ENCODE results near the gene CD99L2. TPM values are rescaled to one million over a fixed set of nuclear protein-coding genes. Genes with fewer than 3 reads are reported as not detected.

The CD99L2 gene
- total RNA-seq, 4 donors from 2014 or later = 51.3 to 92.7 (median 58.7) TPM

DNA sequence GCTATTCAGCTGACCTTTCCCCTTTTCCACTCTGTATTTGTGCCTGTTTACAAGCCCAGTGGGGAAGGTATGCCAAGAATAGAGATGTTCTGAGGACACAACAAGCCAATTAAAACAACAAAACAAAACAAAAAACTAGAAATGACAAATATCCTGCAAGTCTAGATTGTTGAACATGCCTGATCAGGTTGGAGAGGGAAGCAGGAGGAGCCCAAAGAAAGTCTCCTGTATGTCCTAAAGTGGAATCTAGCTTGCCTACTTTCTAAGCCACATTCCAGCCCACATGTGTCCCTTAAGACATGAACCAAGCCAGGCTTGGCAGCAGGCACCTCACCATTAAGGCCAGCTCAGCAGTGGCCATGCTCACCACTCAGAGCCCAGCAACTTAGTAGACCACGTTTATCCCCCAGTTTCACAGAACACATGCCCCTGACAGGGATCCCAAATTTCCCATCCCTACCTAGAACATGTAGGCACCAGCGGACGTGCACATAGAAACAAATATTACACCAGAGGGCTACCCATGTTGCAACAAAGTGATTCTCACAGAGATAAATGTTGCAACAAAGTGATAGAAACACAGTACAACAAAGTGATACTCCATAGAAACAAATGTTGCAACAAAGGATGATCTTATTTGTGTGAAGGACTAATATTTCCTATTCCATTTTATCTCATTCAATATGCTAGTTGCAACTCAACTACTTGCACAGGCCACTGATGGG lies 48.3 kb downstream of the CD99L2 start:
- DNase-seq = no peak
- Histone ChIP-seq H3K9me3 (no peaks in the 10 kb centered on the region), H3K27me3 (no peaks in the 10 kb centered on the region), H3K27ac (no peak overlapping the region), H3K36me3 (no peaks in the 10 kb centered on the region), H3K4me1 (no peaks in the 10 kb centered on the region), H3K4me3 (no peak overlapping the region)
- TF ChIP-seq, protein P1, sequence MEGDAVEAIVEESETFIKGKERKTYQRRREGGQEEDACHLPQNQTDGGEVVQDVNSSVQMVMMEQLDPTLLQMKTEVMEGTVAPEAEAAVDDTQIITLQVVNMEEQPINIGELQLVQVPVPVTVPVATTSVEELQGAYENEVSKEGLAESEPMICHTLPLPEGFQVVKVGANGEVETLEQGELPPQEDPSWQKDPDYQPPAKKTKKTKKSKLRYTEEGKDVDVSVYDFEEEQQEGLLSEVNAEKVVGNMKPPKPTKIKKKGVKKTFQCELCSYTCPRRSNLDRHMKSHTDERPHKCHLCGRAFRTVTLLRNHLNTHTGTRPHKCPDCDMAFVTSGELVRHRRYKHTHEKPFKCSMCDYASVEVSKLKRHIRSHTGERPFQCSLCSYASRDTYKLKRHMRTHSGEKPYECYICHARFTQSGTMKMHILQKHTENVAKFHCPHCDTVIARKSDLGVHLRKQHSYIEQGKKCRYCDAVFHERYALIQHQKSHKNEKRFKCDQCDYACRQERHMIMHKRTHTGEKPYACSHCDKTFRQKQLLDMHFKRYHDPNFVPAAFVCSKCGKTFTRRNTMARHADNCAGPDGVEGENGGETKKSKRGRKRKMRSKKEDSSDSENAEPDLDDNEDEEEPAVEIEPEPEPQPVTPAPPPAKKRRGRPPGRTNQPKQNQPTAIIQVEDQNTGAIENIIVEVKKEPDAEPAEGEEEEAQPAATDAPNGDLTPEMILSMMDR (IDR thresholded peaks at IDR 0.05) = no peak
- no peak for TF ChIP-seq POLR2A (IDR thresholded peaks at IDR 0.05)
- intact Hi-C loops (cut with DNase I; ENCODE audit: low total_unique reads) = no loop called here

DNA sequence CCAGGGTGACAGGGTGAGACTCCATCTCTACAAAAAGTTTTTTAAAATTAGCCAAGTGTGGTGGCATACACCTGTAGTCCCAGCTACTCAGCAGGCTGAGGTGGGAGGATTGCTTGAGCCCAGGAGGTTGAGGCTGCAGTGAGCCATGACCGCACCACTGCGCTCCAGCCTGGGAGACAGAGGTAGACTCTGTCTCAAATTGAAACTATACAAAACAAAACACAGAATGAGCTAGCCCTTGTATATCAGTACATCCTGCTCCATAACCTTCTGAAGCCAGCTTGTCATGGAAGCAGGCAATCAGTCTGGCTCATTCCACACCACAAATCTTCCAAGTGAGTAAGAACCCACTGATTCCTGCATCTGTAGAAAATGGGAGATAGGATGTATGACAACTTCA lies 49.0 kb downstream of the CD99L2 start:
- intact Hi-C loops (cut with DNase I; ENCODE audit: low total_unique reads) = no loop called here
- H3K9me3 ChIP-seq = no peaks in the 10 kb centered on the region
- no peaks in the 10 kb centered on the region for H3K4me1 ChIP-seq
- no peaks in the 10 kb centered on the region for H3K27me3 ChIP-seq
- H3K36me3 ChIP-seq = no peaks in the 10 kb centered on the region
- H3K4me3 ChIP-seq = no peak overlapping the region
- no peak for DNase-seq
- TF ChIP-seq POLR2A (IDR thresholded peaks at IDR 0.05) = no peak
- TF ChIP-seq, protein P1 (IDR thresholded peaks at IDR 0.05) = no peak
- H3K27ac ChIP-seq = no peak overlapping the region

DNA sequence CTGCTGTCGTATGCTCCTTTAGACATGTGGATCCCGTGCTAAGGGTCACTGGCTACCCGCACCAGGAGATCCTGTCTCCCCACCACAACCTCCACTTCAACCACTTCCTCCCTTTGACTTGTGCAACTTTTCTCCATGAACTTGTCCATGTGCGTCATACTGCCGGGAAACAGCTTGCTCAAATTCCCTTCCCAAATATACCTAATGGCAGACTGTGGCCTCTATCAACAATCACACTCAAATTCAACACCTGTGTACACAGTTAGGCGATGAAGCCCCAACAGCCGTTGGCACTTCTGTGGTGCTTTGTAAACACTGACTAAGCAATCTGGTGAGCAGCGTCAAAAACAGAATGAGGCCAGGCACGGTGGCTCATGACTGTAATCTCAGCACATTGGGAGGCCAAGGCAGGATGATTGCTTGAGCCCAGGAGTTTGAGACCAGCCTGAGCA lies 49.5 kb downstream of the CD99L2 start:
- TF ChIP-seq POLR2A (IDR thresholded peaks at IDR 0.05) = no peak
- TF ChIP-seq, protein P1 (IDR thresholded peaks at IDR 0.05) = no peak
- H3K9me3 ChIP-seq = no peaks in the 10 kb centered on the region
- H3K27me3 ChIP-seq = no peaks in the 10 kb centered on the region
- intact Hi-C loops (cut with DNase I; ENCODE audit: low total_unique reads) = no loop called here
- no peak overlapping the region for H3K27ac ChIP-seq
- H3K4me1 ChIP-seq = no peaks in the 10 kb centered on the region
- DNase-seq = no peak
- H3K4me3 ChIP-seq = no peak overlapping the region
- H3K36me3 ChIP-seq = no peaks in the 10 kb centered on the region

DNA sequence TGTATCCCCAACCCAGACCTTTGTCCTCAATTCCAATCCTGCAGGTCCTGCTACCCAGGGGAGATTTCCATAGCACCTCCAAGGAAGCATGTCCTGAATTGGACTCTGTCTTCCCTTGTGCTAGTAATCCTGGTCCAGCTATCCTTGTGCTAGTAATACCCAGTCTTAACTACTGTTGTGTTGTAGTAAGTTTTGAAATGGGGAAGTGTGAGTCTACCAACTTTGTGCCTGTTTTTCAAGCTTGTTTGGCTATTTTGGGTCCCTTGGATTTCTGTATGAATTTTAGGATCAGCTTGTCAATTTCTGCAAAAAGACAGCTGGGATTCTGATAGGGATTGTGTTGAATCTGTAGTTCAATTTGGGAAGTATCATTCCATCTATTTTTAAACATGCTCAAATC lies 51.4 kb downstream of the CD99L2 start:
- Histone ChIP-seq H3K4me1 (no peaks in the 10 kb centered on the region), H3K9me3 (no peaks in the 10 kb centered on the region), H3K36me3 (no peaks in the 10 kb centered on the region), H3K4me3 (no peak overlapping the region), H3K27ac (no peak overlapping the region), H3K27me3 (no peaks in the 10 kb centered on the region)
- intact Hi-C loops (cut with DNase I; ENCODE audit: low total_unique reads) = no loop called here
- no peak for TF ChIP-seq POLR2A (IDR thresholded peaks at IDR 0.05)
- TF ChIP-seq, protein P1 (IDR thresholded peaks at IDR 0.05) = no peak
- no peak for DNase-seq

DNA sequence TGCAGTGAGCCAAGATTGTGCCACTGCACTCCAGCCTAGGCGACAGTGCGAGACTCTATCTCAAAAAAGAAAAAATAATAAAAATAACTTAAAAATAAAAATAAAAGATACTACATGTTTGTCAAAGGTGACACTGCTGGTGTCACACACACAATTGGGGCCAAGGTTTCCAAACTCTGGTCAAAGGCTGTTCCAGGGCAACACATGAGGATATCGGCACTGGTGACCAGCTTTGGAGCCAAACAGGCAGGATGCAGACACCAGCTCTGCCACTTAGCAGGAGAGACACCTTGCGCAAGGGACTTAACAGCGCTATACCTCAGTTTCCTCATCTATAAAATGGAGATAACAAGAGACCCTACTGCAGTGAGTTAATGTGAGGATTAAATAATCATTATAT lies 52.3 kb downstream of the CD99L2 start:
- Histone ChIP-seq H3K36me3 (no peaks in the 10 kb centered on the region), H3K4me3 (no peak overlapping the region), H3K27ac (no peak overlapping the region), H3K4me1 (no peaks in the 10 kb centered on the region), H3K9me3 (no peaks in the 10 kb centered on the region), H3K27me3 (no peaks in the 10 kb centered on the region)
- TF ChIP-seq, protein P1 (IDR thresholded peaks at IDR 0.05) = no peak
- no peak for TF ChIP-seq POLR2A (IDR thresholded peaks at IDR 0.05)
- intact Hi-C loops (cut with DNase I; ENCODE audit: low total_unique reads) = no loop called here
- no peak for DNase-seq

Measured in uterus (tissue), 4 donors.